GM12878 (cell line): ENCODE data around the gene HSCB. TPM values are rescaled to one million over a fixed set of nuclear protein-coding genes. Genes with fewer than 3 reads are reported as not detected.

Source experiments
- ATAC-seq: fragments of 200-7000 bp; cut with Tn5 transposase; 3 replicates; pipeline ENCODE4 v1.9.1; 2020; ENCODE audit warnings: mild to moderate bottlenecking, moderate library complexity
- BruUV-seq: library from RNA; stranded (reverse); fragments of 400-500 nt; replicated peaks from 2 replicates; lab custom pipeline; 2021; lab: Mats Ljungman, UMichigan
- CTCF ChIA-PET: fragments of 300-600 bp; sonication (Branson Sonifier 250); formaldehyde crosslinking; extraction: SDS; loops from one replicate; lab custom pipeline; 2021; ENCODE audit warnings: inconsistent platforms; lab: Yijun Ruan, JAX
- POLR2A ChIA-PET: fragments of 350-600 bp; formaldehyde crosslinking; extraction: SDS; loops from one replicate; lab custom pipeline; 2021; ENCODE audit warnings: inconsistent platforms; lab: Charles Lee
- RAD21 ChIA-PET: fragments of 300-600 bp; sonication (Branson Sonifier 250); formaldehyde crosslinking; loops from one replicate; lab custom pipeline; 2023; ENCODE audit warnings: antibody characterized with exemption; ENCODE audit not compliant: unreplicated experiment; lab: Charles Lee
- SMC1A ChIA-PET: fragments of 300-600 bp; sonication (Branson Sonifier 250); formaldehyde crosslinking; loops from one replicate; lab custom pipeline; 2023; ENCODE audit not compliant: unreplicated experiment, uncharacterized antibody; lab: Charles Lee
- DNase-seq: peaks from one replicate; pipeline ENCODE4 v3.0.0-alpha.2; 2011; ENCODE audit warnings: low read depth, low spot score
- FAIRE-seq: peaks from 3 replicates; lab custom pipeline; 2011; peaks lifted over from hg19 to GRCh38; lab: Jason Lieb, UNC
- H2AFZ ChIP-seq: 2 replicates; pipeline ENCODE4 v1.6.0; 2011; ENCODE audit warnings: low read depth, low read length, control low read depth; ENCODE audit not compliant: control insufficient read depth
- H3K27ac ChIP-seq: 2 replicates; pipeline ENCODE4 v1.5.1; 2011; ENCODE audit warnings: control low read depth; ENCODE audit not compliant: control insufficient read depth, insufficient read depth
- H3K27me3 ChIP-seq, 2 experiments: replicated peaks in 1 of 2; 2 replicates each; pipeline versions ENCODE4 v1.6.0 to v1.6.1; 2011; ENCODE audit warnings: low read length in 1 of 2; ENCODE audit not compliant: control insufficient read depth in 2 of 2, insufficient read depth in 2 of 2
- H3K36me3 ChIP-seq, 2 experiments: 2 replicates each; pipeline ENCODE4 v1.5.1; 2011; ENCODE audit warnings: low read length in 1 of 2; ENCODE audit not compliant: control insufficient read depth in 2 of 2, insufficient read depth in 2 of 2
- H3K4me1 ChIP-seq: 2 replicates; pipeline ENCODE4 v1.6.1; 2011; ENCODE audit warnings: mild to moderate bottlenecking, low read length, moderate library complexity, mixed read lengths; ENCODE audit not compliant: control insufficient read depth, insufficient read depth
- H3K4me2 ChIP-seq: 2 replicates; pipeline ENCODE4 v1.6.0; 2011; ENCODE audit warnings: control low read depth; ENCODE audit not compliant: control insufficient read depth, insufficient read depth
- H3K4me3 ChIP-seq: fragments of 200-600 bp; sonication (generic); 2 replicates; pipeline ENCODE4 v1.5.1; 2016
- H3K79me2 ChIP-seq: 2 replicates; pipeline ENCODE4 v1.6.0; 2011; ENCODE audit warnings: low read length; ENCODE audit not compliant: control insufficient read depth, insufficient read depth
- H3K9ac ChIP-seq: 2 replicates; pipeline ENCODE4 v1.8.0; 2011; ENCODE audit warnings: low read length, control low read depth, mixed read lengths; ENCODE audit not compliant: control insufficient read depth, insufficient read depth
- H3K9me3 ChIP-seq: replicated peaks from 3 replicates; pipeline ENCODE4 v1.5.1; 2011; ENCODE audit warnings: mild to moderate bottlenecking, low read length; ENCODE audit not compliant: control insufficient read depth, insufficient read depth
- H4K20me1 ChIP-seq: 2 replicates; pipeline ENCODE4 v1.6.0; 2011; ENCODE audit not compliant: control insufficient read depth, insufficient read depth
- BACH1 ChIP-seq: fragments of 450-650 bp; IDR thresholded peaks from 2 replicates; pipeline ENCODE4 v1.6.1; 2017; ENCODE audit warnings: mild to moderate bottlenecking, borderline replicate concordance
- CBFB ChIP-seq: IDR thresholded peaks from 2 replicates; pipeline ENCODE4 v1.6.1; 2016; ENCODE audit warnings: antibody characterized with exemption, low read depth
- CEBPB ChIP-seq, 2 experiments: fragments of 150-350 bp in 1 of 2; IDR thresholded peaks; 2 replicates each; pipeline ENCODE4 v1.6.1; 2012 to 2014; ENCODE audit warnings: low read depth in 2 of 2, low read length in 2 of 2, borderline replicate concordance in 1 of 2, inconsistent platforms in 1 of 2
- CHD2 ChIP-seq: IDR thresholded peaks from 2 replicates; pipeline ENCODE4 v1.6.1; 2011; ENCODE audit warnings: low read depth, low read length, improper control_type of control experiment, borderline replicate concordance
- HDAC6 ChIP-seq: fragments of 200-600 bp; sonication (generic); IDR thresholded peaks from one replicate; pipeline ENCODE4 v1.8.0; 2017; ENCODE audit warnings: antibody characterized with exemption; ENCODE audit not compliant: unreplicated experiment
- JUNB ChIP-seq: IDR thresholded peaks from 2 replicates; pipeline ENCODE4 v1.6.1; 2016; ENCODE audit warnings: antibody characterized with exemption, mild to moderate bottlenecking
- NFYB ChIP-seq: IDR thresholded peaks from 2 replicates; pipeline ENCODE4 v1.6.1; 2011; ENCODE audit warnings: low read depth, mild to moderate bottlenecking, low read length, improper control_type of control experiment, moderate library complexity; ENCODE audit not compliant: insufficient read depth
- TARDBP ChIP-seq: IDR thresholded peaks from 2 replicates; pipeline ENCODE4 v1.6.1; 2016; ENCODE audit warnings: borderline replicate concordance
- TCF12 ChIP-seq: IDR thresholded peaks from 2 replicates; pipeline ENCODE4 v1.6.1; 2011; ENCODE audit warnings: low read depth, mild to moderate bottlenecking, low read length
- ZBTB40 ChIP-seq: fragments of 450-650 bp; IDR thresholded peaks from 2 replicates; pipeline ENCODE4 v1.6.1; 2016; ENCODE audit warnings: mild to moderate bottlenecking, moderate library complexity, borderline replicate concordance
- WGBS: methylation state at CpG from one replicate; pipeline ENCODE4 v1.1.6; 2016; ENCODE audit warnings: low lambda C conversion rate; ENCODE audit not compliant: insufficient replicate concordance, insufficient coverage; ENCODE audit errors: missing lambda C conversion rate; 5-methylcytosine and 5-hydroxymethylcytosine counted together
- in situ Hi-C: fragments of 300-500 bp; cut with MboI; formaldehyde crosslinking; loops from 9 replicates; pipeline ENCODE4 v1.14.3; 2018; ENCODE audit warnings: mixed read lengths
- intact Hi-C: fragments of 100-400 bp; cut with micrococcal nuclease; formaldehyde crosslinking; loops from one replicate; pipeline ENCODE4 v1.14.2; 2022; ENCODE audit not compliant: unreplicated experiment
- polyA plus RNA-seq, 11 experiments: library from polyadenylated mRNA; depleted of rRNA in 4 of 11; unstranded in 6 of 11; stranded (reverse) in 5 of 11; fragments of >200 nt; fragmentation: Nextera tagmentation in 4 of 11; fragmentation: Illumina TruSeq in 1 of 11; extraction: Ambion mirVana in 4 of 11; extraction: Trizol in 1 of 11; gene quantifications; 1 replicate in 1 of 11; 2 replicates in 10 of 11; pipeline versions ENCODE4 v1.2.1 to v1.2.3, GENCODE V29; 2011 to 2016; ENCODE audit warnings: inconsistent platforms in 2 of 11, missing spikeins in 2 of 11, low read depth in 1 of 11
- total RNA-seq, 4 experiments: library from RNA; depleted of rRNA in 3 of 4; stranded (reverse); fragments of >200 nt in 3 of 4; fragmentation: Illumina TruSeq in 1 of 4; extraction: Trizol in 1 of 4; gene quantifications; 2 replicates each; pipeline versions ENCODE4 v1.2.1 to v1.2.3, GENCODE V29; 2013 to 2021
- TF ChIP-seq, protein P1 (sequence below): IDR thresholded peaks from 2 replicates; pipeline ENCODE4 v1.6.1; 2011; ENCODE audit warnings: low read depth, low read length, improper control_type of control experiment, borderline replicate concordance
- TF ChIP-seq, protein P2 (sequence below): IDR thresholded peaks from 2 replicates; pipeline ENCODE4 v1.6.1; 2011; ENCODE audit warnings: borderline replicate concordance, low read depth, mild to moderate bottlenecking, moderate library complexity, low read length; ENCODE audit not compliant: insufficient read depth, poor library complexity, severe bottlenecking

HSCB gene
- total and polyA plus RNA-seq, 10 of the 15 experiments (the other 5 are each of a cell fraction or from before 2014, with no cell fraction given), result 10.6 to 28.4 (median 20.8) TPM

DNA sequence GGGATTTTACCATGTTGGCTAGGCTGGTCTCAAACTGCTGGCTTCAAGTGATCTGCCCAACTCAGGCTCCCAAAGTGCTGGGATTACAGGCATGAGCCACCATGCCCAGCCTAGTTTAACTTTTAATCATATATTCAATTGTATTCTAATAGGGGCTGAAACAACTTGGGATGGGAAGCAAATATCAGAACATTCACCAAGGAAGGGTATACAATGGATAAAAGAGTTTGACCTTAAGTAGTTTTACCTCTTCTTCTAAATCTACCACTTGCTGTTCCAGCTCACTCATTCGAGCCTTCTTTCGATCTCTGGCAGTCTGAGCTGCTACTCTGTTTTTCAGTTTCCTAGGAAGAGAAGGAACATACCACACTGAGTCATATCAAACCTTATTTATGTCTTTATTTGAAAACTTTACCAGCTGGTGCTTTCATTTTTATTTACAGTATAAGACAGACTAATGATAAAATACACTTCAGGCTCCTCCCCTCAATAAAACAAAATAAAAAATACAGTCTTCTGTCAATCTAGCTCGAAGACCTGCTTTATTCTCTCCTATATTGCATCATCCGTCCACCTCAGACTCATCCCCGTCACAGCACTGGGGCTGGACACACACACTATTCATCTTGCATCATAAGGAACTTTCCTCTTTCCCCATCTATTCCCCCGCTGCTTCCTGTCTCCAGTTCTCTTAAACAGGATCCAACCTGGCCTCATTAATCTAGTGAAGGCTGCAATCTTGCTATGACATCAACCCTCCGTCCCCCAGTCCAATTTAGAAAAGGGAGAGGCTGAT, 57.2 kb downstream of the HSCB start (continued):
- TF ChIP-seq NFYB (no peak), JUNB (peak; percentile 80), HDAC6 (no peak), CEBPB (IDR thresholded peaks at IDR 0.05; ENCODE audit: borderline replicate concordance in 1 of 2, low read depth in 2 of 2, low read length in 2 of 2) (peak in 1 of 2 experiments; percentile 63; a peak in 1 of 4 replicates)
- TF ChIP-seq, all 136 proteins: peak for 17

GRCh38 chr22:28799606-28800307, 57.9 kb downstream of the HSCB start:
- DNase-seq (no peak), FAIRE-seq (no peak), ATAC-seq (peak; percentile 71)
- H3K79me2 ChIP-seq, result peaks cover 69% of the 10 kb centered on the region
- H2AFZ ChIP-seq, result peak overlapping the region; percentile 15
- SMC1A ChIA-PET, result interaction anchor here (0.8 to 12.5 kb wide), 13 partner anchors 9 to 405 kb away, joined by 3 to 130 read pairs (median 4); partner anchors contain the start of genes CHEK2 and HSCB
- BruUV-seq, result TSS peak; percentile 61
- RAD21 ChIA-PET, result interaction anchor here (0.9 to 7.8 kb wide), 14 partner anchors 9 to 108 kb away, joined by 3 to 74 read pairs (median 5); partner anchors contain the start of gene CCDC117
- peak overlapping the region; percentile 83 for H3K4me3 ChIP-seq
- peaks cover 17% of the 10 kb centered on the region for H3K4me1 ChIP-seq
- CTCF ChIA-PET, result interaction anchor here (0.6 to 5.3 kb wide), 10 partner anchors 9 to 241 kb away, joined by 3 to 26 read pairs (median 4); partner anchors contain the start of gene CCDC117
- H3K9ac ChIP-seq, result peak overlapping the region; percentile 99
- no peaks in the 10 kb centered on the region for H3K9me3 ChIP-seq
- H3K27ac ChIP-seq, result peak overlapping the region; percentile 95
- WGBS, result 2% methylated on average over 28 of the region's 31 CpGs
- peaks cover 6 to 16% of the 10 kb centered on the region in 2 experiments for H3K36me3 ChIP-seq
- in situ Hi-C loops, result no loop called here
- no peaks in the 10 kb centered on the region for H4K20me1 ChIP-seq
- intact Hi-C loops, result loop anchor here (10.0 kb wide), 1 partner anchor 125 kb away; the partner anchor contains the start of gene TTC28
- POLR2A ChIA-PET, result interaction anchor here (0.6 to 7.5 kb wide), 13 partner anchors 9 to 1089 kb away, joined by 3 to 78 read pairs (median 3); partner anchors contain the start of genes CCDC117, CHEK2 and HSCB
- no peaks in the 10 kb centered on the region for H3K27me3 ChIP-seq
- H3K4me2 ChIP-seq, result peak overlapping the region; percentile 39
- TF ChIP-seq ZBTB40, result 0 out of 2 replicates have a peak, but pooled peaks have one; percentile 11
- TF ChIP-seq BACH1, result no peak
- TF ChIP-seq TARDBP, result no peak
- TF ChIP-seq, protein P1, sequence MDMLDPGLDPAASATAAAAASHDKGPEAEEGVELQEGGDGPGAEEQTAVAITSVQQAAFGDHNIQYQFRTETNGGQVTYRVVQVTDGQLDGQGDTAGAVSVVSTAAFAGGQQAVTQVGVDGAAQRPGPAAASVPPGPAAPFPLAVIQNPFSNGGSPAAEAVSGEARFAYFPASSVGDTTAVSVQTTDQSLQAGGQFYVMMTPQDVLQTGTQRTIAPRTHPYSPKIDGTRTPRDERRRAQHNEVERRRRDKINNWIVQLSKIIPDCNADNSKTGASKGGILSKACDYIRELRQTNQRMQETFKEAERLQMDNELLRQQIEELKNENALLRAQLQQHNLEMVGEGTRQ, result no peak
- TF ChIP-seq, protein P2, sequence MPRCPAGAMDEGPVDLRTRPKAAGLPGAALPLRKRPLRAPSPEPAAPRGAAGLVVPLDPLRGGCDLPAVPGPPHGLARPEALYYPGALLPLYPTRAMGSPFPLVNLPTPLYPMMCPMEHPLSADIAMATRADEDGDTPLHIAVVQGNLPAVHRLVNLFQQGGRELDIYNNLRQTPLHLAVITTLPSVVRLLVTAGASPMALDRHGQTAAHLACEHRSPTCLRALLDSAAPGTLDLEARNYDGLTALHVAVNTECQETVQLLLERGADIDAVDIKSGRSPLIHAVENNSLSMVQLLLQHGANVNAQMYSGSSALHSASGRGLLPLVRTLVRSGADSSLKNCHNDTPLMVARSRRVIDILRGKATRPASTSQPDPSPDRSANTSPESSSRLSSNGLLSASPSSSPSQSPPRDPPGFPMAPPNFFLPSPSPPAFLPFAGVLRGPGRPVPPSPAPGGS, result no peak
- no peak for TF ChIP-seq CBFB
- 0 out of 2 replicates have a peak, but pooled peaks have one; percentile 7 for TF ChIP-seq TCF12
- no peak for TF ChIP-seq CHD2
